Dendritic cell treated with granulocyte-macrophage colony-stimulating factor and Interleukin-4, amounts not matched to agents 40 ng/mL and 50 ng/mL, for 4 days (primary cell): ENCODE measurements around the gene PIM3.

ENCODE experiments used
- H3K27ac Mint-ChIP-seq: one replicate; pipeline ENCODE4 v1.8.0; 2022; ENCODE audit warnings: mild to moderate bottlenecking, mixed read lengths
- H3K27me3 Mint-ChIP-seq: one replicate; pipeline ENCODE4 v1.8.0; 2022; ENCODE audit warnings: mild to moderate bottlenecking, mixed read lengths
- H3K36me3 Mint-ChIP-seq: one replicate; pipeline ENCODE4 v1.8.0; 2022; ENCODE audit warnings: low read depth, mixed read lengths
- H3K4me1 Mint-ChIP-seq: one replicate; pipeline ENCODE4 v1.8.0; 2022; ENCODE audit warnings: low read depth, mixed read lengths
- H3K4me3 Mint-ChIP-seq: one replicate; pipeline ENCODE4 v1.8.0; 2022; ENCODE audit warnings: mild to moderate bottlenecking, moderate library complexity, mixed read lengths
- H3K9me3 Mint-ChIP-seq: one replicate; pipeline ENCODE4 v1.8.0; 2022; ENCODE audit warnings: mixed read lengths
- intact Hi-C: fragments of 100-400 bp; cut with micrococcal nuclease; formaldehyde crosslinking; loops from one replicate; pipeline ENCODE4 v1.15.0; 2022

The PIM3 gene

GRCh38 chr22:49922484-49922883 is 38.1 kb upstream of the PIM3 start:
- Mint-ChIP-seq H3K4me1 (peaks cover 32% of the 10 kb centered on the region), H3K27ac (no peak overlapping the region), H3K4me3 (no peak overlapping the region), H3K27me3 (peaks cover 2% of the 10 kb centered on the region), H3K36me3 (peaks cover 59% of the 10 kb centered on the region), H3K9me3 (no peaks in the 10 kb centered on the region)
- intact Hi-C loops, result no loop called here

- H3K27ac Mint-ChIP-seq, result no peak overlapping the region
- intact Hi-C loops, result no loop called here
- no peaks in the 10 kb centered on the region for H3K9me3 Mint-ChIP-seq
- peaks cover 3% of the 10 kb centered on the region for H3K27me3 Mint-ChIP-seq
- peaks cover 30% of the 10 kb centered on the region for H3K4me1 Mint-ChIP-seq
- H3K4me3 Mint-ChIP-seq, result no peak overlapping the region
- H3K36me3 Mint-ChIP-seq, result peaks cover 63% of the 10 kb centered on the region
These were observed 37.6 kb upstream of the PIM3 start for GRCh38 chr22:49922926-49923325.

GRCh38 chr22:49923445-49923844 is 37.1 kb upstream of the PIM3 start:
- Mint-ChIP-seq H3K27me3 (peaks cover 8% of the 10 kb centered on the region), H3K27ac (no peak overlapping the region), H3K4me1 (peaks cover 30% of the 10 kb centered on the region), H3K36me3 (peaks cover 68% of the 10 kb centered on the region), H3K9me3 (no peaks in the 10 kb centered on the region), H3K4me3 (no peak overlapping the region)
- intact Hi-C loops, result no loop called here

- H3K4me3 Mint-ChIP-seq, result no peak overlapping the region
- peaks cover 13% of the 10 kb centered on the region for H3K27me3 Mint-ChIP-seq
- no peaks in the 10 kb centered on the region for H3K9me3 Mint-ChIP-seq
- H3K36me3 Mint-ChIP-seq, result peaks cover 68% of the 10 kb centered on the region
- H3K27ac Mint-ChIP-seq, result no peak overlapping the region
- H3K4me1 Mint-ChIP-seq, result peaks cover 27% of the 10 kb centered on the region
- intact Hi-C loops, result no loop called here
These were observed 36.3 kb upstream of the PIM3 start for GRCh38 chr22:49924113-49924833.

- Mint-ChIP-seq H3K9me3 (no peaks in the 10 kb centered on the region), H3K4me1 (peaks cover 20% of the 10 kb centered on the region), H3K4me3 (peak overlapping the region; percentile 2), H3K36me3 (peaks cover 60% of the 10 kb centered on the region), H3K27me3 (peaks cover 19% of the 10 kb centered on the region), H3K27ac (peak overlapping the region; percentile 25)
- intact Hi-C loops, result loop anchor here (5.0 kb wide), 1 partner anchor 158 kb away; no protein-coding TSS in a partner anchor
These were observed 34.9 kb upstream of the PIM3 start for GRCh38 chr22:49925525-49926128.

GRCh38 chr22:49926916-49927315 is 33.7 kb upstream of the PIM3 start:
- peak overlapping the region; percentile 45 for H3K27ac Mint-ChIP-seq
- peaks cover 19% of the 10 kb centered on the region for H3K27me3 Mint-ChIP-seq
- no peaks in the 10 kb centered on the region for H3K9me3 Mint-ChIP-seq
- peaks cover 32% of the 10 kb centered on the region for H3K4me1 Mint-ChIP-seq
- H3K4me3 Mint-ChIP-seq, result no peak overlapping the region
- intact Hi-C loops, result loop anchor here (5.0 kb wide), 1 partner anchor 160 kb away; no protein-coding TSS in a partner anchor
- peaks cover 48% of the 10 kb centered on the region for H3K36me3 Mint-ChIP-seq

- no peak overlapping the region for H3K4me3 Mint-ChIP-seq
These were observed 32.9 kb upstream of the PIM3 start for GRCh38 chr22:49927483-49928184.

GRCh38 chr22:49928185-49928495 is 32.4 kb upstream of the PIM3 start:
- Mint-ChIP-seq H3K27me3 (peaks cover 19% of the 10 kb centered on the region), H3K4me3 (no peak overlapping the region), H3K9me3 (no peaks in the 10 kb centered on the region), H3K4me1 (peaks cover 39% of the 10 kb centered on the region), H3K36me3 (peaks cover 40% of the 10 kb centered on the region), H3K27ac (no peak overlapping the region)
- intact Hi-C loops, result loop anchor here (5.0 kb wide), 1 partner anchor 161 kb away; no protein-coding TSS in a partner anchor

More at GRCh38 chr22:49927483-49928184, 32.9 kb upstream of the PIM3 start:
- intact Hi-C loops, result loop anchor here (5.0 kb wide), 1 partner anchor 160 kb away; no protein-coding TSS in a partner anchor
- no peak overlapping the region for H3K27ac Mint-ChIP-seq
- peaks cover 19% of the 10 kb centered on the region for H3K27me3 Mint-ChIP-seq
- peaks cover 34% of the 10 kb centered on the region for H3K4me1 Mint-ChIP-seq
- peaks cover 41% of the 10 kb centered on the region for H3K36me3 Mint-ChIP-seq
- no peaks in the 10 kb centered on the region for H3K9me3 Mint-ChIP-seq

- intact Hi-C loops, result loop anchor here (5.0 kb wide), 1 partner anchor 161 kb away; no protein-coding TSS in a partner anchor
These were observed 31.9 kb upstream of the PIM3 start for GRCh38 chr22:49928555-49929210.

GRCh38 chr22:49929211-49929979 is 31.2 kb upstream of the PIM3 start:
- H3K27me3 Mint-ChIP-seq, result peaks cover 19% of the 10 kb centered on the region
- no peak overlapping the region for H3K27ac Mint-ChIP-seq
- no peak overlapping the region for H3K4me3 Mint-ChIP-seq
- intact Hi-C loops, result loop anchor here (5.0 kb wide), 1 partner anchor 162 kb away; no protein-coding TSS in a partner anchor
- no peaks in the 10 kb centered on the region for H3K9me3 Mint-ChIP-seq
- peaks cover 40% of the 10 kb centered on the region for H3K36me3 Mint-ChIP-seq
- peaks cover 51% of the 10 kb centered on the region for H3K4me1 Mint-ChIP-seq

More at GRCh38 chr22:49928555-49929210, 31.9 kb upstream of the PIM3 start:
- Mint-ChIP-seq H3K36me3 (peaks cover 40% of the 10 kb centered on the region), H3K27me3 (peaks cover 19% of the 10 kb centered on the region), H3K9me3 (no peaks in the 10 kb centered on the region), H3K4me3 (peak overlapping the region; percentile 49), H3K27ac (no peak overlapping the region), H3K4me1 (peaks cover 45% of the 10 kb centered on the region)

GRCh38 chr22:49929994-49930575 is 30.5 kb upstream of the PIM3 start:
- H3K27me3 Mint-ChIP-seq, result peaks cover 19% of the 10 kb centered on the region
- H3K36me3 Mint-ChIP-seq, result peaks cover 43% of the 10 kb centered on the region
- intact Hi-C loops, result loop anchor here (5.0 to 10.0 kb wide), 3 partner anchors 42 to 275 kb away; partner anchors contain the start of gene SELENOO
- no peaks in the 10 kb centered on the region for H3K9me3 Mint-ChIP-seq
- H3K4me1 Mint-ChIP-seq, result peaks cover 49% of the 10 kb centered on the region
- H3K27ac Mint-ChIP-seq, result no peak overlapping the region
- H3K4me3 Mint-ChIP-seq, result no peak overlapping the region

GRCh38 chr22:49930596-49931412 is 29.8 kb upstream of the PIM3 start:
- Mint-ChIP-seq H3K4me1 (peaks cover 42% of the 10 kb centered on the region), H3K4me3 (no peak overlapping the region), H3K9me3 (no peaks in the 10 kb centered on the region), H3K27ac (peak overlapping the region; percentile 80), H3K27me3 (peaks cover 19% of the 10 kb centered on the region), H3K36me3 (peaks cover 43% of the 10 kb centered on the region)
- intact Hi-C loops, result loop anchor here (1.0 to 10.0 kb wide), 5 partner anchors 29 to 274 kb away; partner anchors contain the start of genes PIM3 and SELENOO
